HepG2 (cell line): Measurements from ENCODE around the gene AUTS2.

Source experiments
- ARNT ChIP-seq: fragments of 450-650 bp; IDR thresholded peaks from 2 replicates; pipeline ENCODE4 v1.6.1; 2017
- JUND ChIP-seq: sonication (generic); formaldehyde crosslinking; IDR thresholded peaks from 2 replicates; pipeline ENCODE4 v1.8.0; 2022; ENCODE audit warnings: mild to moderate bottlenecking, missing genetic modification reagents
- KMT2A ChIP-seq: sonication (generic); formaldehyde crosslinking; IDR thresholded peaks from 2 replicates; pipeline ENCODE4 v1.4.0; 2020; ENCODE audit warnings: missing genetic modification reagents
- POLR2A ChIP-seq, 2 experiments: IDR thresholded peaks; 2 replicates each; pipeline ENCODE4 v1.6.1; 2011; ENCODE audit warnings: low read depth in 2 of 2, low read length in 2 of 2, mild to moderate bottlenecking in 1 of 2, moderate library complexity in 1 of 2; ENCODE audit not compliant: insufficient read depth in 1 of 2
- TAF1 ChIP-seq: sonication (generic); formaldehyde crosslinking; IDR thresholded peaks from 2 replicates; pipeline ENCODE4 v1.4.0; 2020; ENCODE audit warnings: missing genetic modification reagents
- ZNF30 ChIP-seq: sonication (generic); formaldehyde crosslinking; IDR thresholded peaks from 2 replicates; pipeline ENCODE4 v1.5.0; 2020; ENCODE audit warnings: mild to moderate bottlenecking, missing genetic modification reagents
- TF ChIP-seq, protein P1 (sequence below): sonication (generic); formaldehyde crosslinking; IDR thresholded peaks from 2 replicates; pipeline ENCODE4 v1.4.0; 2020; ENCODE audit warnings: missing genetic modification reagents
- TF ChIP-seq, protein P2 (sequence below): sonication (generic); formaldehyde crosslinking; IDR thresholded peaks from 2 replicates; pipeline ENCODE4 v1.8.1; 2023; ENCODE audit warnings: mild to moderate bottlenecking, missing genetic modification reagents
- TF ChIP-seq, protein P3 (sequence below): IDR thresholded peaks from 2 replicates; pipeline ENCODE4 v1.6.1; 2012; ENCODE audit warnings: low read length, improper control_type of control experiment
- TF ChIP-seq, protein P4 (sequence below): IDR thresholded peaks from 2 replicates; pipeline ENCODE4 v1.6.1; 2012; ENCODE audit warnings: inconsistent platforms

DNA sequence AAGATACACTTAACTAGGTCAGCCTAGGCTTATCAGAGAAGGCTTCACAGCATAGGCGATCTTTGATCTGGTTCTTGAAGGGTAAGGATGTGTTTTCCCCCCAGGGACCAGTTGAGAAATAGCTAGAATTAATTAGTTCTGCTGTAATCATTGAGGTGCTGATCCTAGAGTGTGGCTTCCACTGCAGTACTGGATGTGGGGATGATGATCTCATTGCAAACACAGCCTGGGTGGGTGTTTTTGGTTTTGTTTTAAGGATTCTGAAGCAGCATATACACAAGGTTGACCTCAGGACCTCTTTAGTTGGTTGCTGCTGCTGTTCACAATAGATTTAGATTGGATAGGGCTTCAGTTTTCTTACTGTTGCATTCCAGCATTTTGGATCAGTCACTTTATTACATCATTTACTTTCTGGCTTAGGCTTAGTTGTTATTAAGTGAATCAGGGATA, 159.7 kb downstream of the AUTS2 start:
- TF ChIP-seq POLR2A (IDR thresholded peaks at IDR 0.05; ENCODE audit: insufficient read depth in 1 of 2, low read depth in 2 of 2, low read length in 2 of 2) (no peak), ARNT (no peak), JUND (CRISPR knock-in tag) (no peak), TAF1 (CRISPR knock-in tag) (no peak), KMT2A (no peak), ZNF30 (CRISPR knock-in tag) (no peak)
- TF ChIP-seq, protein P1, sequence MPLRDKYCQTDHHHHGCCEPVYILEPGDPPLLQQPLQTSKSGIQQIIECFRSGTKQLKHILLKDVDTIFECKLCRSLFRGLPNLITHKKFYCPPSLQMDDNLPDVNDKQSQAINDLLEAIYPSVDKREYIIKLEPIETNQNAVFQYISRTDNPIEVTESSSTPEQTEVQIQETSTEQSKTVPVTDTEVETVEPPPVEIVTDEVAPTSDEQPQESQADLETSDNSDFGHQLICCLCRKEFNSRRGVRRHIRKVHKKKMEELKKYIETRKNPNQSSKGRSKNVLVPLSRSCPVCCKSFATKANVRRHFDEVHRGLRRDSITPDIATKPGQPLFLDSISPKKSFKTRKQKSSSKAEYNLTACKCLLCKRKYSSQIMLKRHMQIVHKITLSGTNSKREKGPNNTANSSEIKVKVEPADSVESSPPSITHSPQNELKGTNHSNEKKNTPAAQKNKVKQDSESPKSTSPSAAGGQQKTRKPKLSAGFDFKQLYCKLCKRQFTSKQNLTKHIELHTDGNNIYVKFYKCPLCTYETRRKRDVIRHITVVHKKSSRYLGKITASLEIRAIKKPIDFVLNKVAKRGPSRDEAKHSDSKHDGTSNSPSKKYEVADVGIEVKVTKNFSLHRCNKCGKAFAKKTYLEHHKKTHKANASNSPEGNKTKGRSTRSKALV (CRISPR knock-in tag): no peak
- TF ChIP-seq, protein P2, sequence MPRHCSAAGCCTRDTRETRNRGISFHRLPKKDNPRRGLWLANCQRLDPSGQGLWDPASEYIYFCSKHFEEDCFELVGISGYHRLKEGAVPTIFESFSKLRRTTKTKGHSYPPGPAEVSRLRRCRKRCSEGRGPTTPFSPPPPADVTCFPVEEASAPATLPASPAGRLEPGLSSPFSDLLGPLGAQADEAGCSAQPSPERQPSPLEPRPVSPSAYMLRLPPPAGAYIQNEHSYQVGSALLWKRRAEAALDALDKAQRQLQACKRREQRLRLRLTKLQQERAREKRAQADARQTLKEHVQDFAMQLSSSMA: no peak
- TF ChIP-seq, protein P3, sequence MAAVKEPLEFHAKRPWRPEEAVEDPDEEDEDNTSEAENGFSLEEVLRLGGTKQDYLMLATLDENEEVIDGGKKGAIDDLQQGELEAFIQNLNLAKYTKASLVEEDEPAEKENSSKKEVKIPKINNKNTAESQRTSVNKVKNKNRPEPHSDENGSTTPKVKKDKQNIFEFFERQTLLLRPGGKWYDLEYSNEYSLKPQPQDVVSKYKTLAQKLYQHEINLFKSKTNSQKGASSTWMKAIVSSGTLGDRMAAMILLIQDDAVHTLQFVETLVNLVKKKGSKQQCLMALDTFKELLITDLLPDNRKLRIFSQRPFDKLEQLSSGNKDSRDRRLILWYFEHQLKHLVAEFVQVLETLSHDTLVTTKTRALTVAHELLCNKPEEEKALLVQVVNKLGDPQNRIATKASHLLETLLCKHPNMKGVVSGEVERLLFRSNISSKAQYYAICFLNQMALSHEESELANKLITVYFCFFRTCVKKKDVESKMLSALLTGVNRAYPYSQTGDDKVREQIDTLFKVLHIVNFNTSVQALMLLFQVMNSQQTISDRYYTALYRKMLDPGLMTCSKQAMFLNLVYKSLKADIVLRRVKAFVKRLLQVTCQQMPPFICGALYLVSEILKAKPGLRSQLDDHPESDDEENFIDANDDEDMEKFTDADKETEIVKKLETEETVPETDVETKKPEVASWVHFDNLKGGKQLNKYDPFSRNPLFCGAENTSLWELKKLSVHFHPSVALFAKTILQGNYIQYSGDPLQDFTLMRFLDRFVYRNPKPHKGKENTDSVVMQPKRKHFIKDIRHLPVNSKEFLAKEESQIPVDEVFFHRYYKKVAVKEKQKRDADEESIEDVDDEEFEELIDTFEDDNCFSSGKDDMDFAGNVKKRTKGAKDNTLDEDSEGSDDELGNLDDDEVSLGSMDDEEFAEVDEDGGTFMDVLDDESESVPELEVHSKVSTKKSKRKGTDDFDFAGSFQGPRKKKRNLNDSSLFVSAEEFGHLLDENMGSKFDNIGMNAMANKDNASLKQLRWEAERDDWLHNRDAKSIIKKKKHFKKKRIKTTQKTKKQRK: no peak
- TF ChIP-seq, protein P4, sequence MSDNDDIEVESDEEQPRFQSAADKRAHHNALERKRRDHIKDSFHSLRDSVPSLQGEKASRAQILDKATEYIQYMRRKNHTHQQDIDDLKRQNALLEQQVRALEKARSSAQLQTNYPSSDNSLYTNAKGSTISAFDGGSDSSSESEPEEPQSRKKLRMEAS: no peak
